HG02943 (cell line): ENCODE data around the gene TBX19.

Experiments used
- ATAC-seq: cut with Tn5 transposase; IDR thresholded peaks from one replicate; pipeline ENCODE4 v1.9.1; 2021; ENCODE audit warnings: mild to moderate bottlenecking, low read depth, moderate library complexity; ENCODE audit not compliant: unreplicated experiment

The TBX19 gene

GRCh38 chr1:168280296-168280927 lies at the start of gene TBX19:
Gene TBX19 (plus strand): TSS chr1:168280877. CDS start chr1:168281091, 214 bp downstream.
- ATAC-seq, result no peak

- no peak for ATAC-seq
Observed at GRCh38 chr1:168234846-168235547, 45.7 kb upstream of the TBX19 start.

- ATAC-seq, result no peak
Observed at GRCh38 chr1:168235548-168235885, 45.2 kb upstream of the TBX19 start.

- ATAC-seq, result no peak
Observed at GRCh38 chr1:168235937-168236336, 44.7 kb upstream of the TBX19 start.

- no peak for ATAC-seq
Observed at GRCh38 chr1:168236836-168237611, 43.7 kb upstream of the TBX19 start.

- ATAC-seq, result no peak
Observed at GRCh38 chr1:168243198-168243597, 37.5 kb upstream of the TBX19 start.

GRCh38 chr1:168243636-168244212 lies 37.0 kb upstream of the TBX19 start:
- ATAC-seq, result no peak

GRCh38 chr1:168245042-168245441 lies 35.6 kb upstream of the TBX19 start:
- no peak for ATAC-seq

GRCh38 chr1:168246506-168246905 lies 34.2 kb upstream of the TBX19 start:
- no peak for ATAC-seq

- ATAC-seq, result no peak
Observed at GRCh38 chr1:168252204-168252733, 28.4 kb upstream of the TBX19 start.

- ATAC-seq, result no peak
Observed at GRCh38 chr1:168256164-168256563, 24.5 kb upstream of the TBX19 start.

- ATAC-seq, result no peak
Observed at GRCh38 chr1:168257397-168257796, 23.3 kb upstream of the TBX19 start.

- no peak for ATAC-seq
Observed at GRCh38 chr1:168259567-168259966, 21.1 kb upstream of the TBX19 start.

- no peak for ATAC-seq
Observed at GRCh38 chr1:168260393-168260792, 20.3 kb upstream of the TBX19 start.

- no peak for ATAC-seq
Observed at GRCh38 chr1:168261390-168261789, 19.3 kb upstream of the TBX19 start.

- ATAC-seq, result no peak
Observed at GRCh38 chr1:168263130-168263529, 17.5 kb upstream of the TBX19 start.

- ATAC-seq, result no peak
Observed at GRCh38 chr1:168264296-168264695, 16.4 kb upstream of the TBX19 start.

- no peak for ATAC-seq
Observed at GRCh38 chr1:168265596-168265995, 15.1 kb upstream of the TBX19 start.

- no peak for ATAC-seq
Observed at GRCh38 chr1:168266644-168267186, 14.0 kb upstream of the TBX19 start.

- no peak for ATAC-seq
Observed at GRCh38 chr1:168271636-168272035, 9.0 kb upstream of the TBX19 start.

GRCh38 chr1:168273575-168273974 lies 7.1 kb upstream of the TBX19 start:
- no peak for ATAC-seq
